ENCODE measurements around the gene PLXNB1.
"Not testable (repeated sequence)": the region's sequence is repeated elsewhere in the genome, so short reads cannot be mapped to it uniquely, and the experiment has no call there.

Gene PLXNB1

GRCh38 chr3:48463703-48464102 is 33.8 kb upstream of the PLXNB1 start:
- TF ChIP-seq REST (IDR thresholded peaks at IDR 0.05; ENCODE audit: insufficient replicate concordance, low read depth) (no peak), GABPA (IDR thresholded peaks at IDR 0.05; ENCODE audit: low read depth) (no peak), POLR2AphosphoS5 (IDR thresholded peaks at IDR 0.05; ENCODE audit: low read depth) (no peak), SPI1 (IDR thresholded peaks at IDR 0.05; ENCODE audit: borderline replicate concordance, low read depth) (no peak), CTCF (IDR thresholded peaks at IDR 0.05; ENCODE audit: insufficient read depth, low read length) (no peak)
- no peak for DNase-seq (ENCODE audit: low read depth in 1 of 2, low spot score in 1 of 2)
- Histone ChIP-seq H3K27me3 (ENCODE audit: insufficient read depth, poor library complexity, severe bottlenecking) (no peaks in the 10 kb centered on the region), H3K27ac (replicated peaks) (no peak overlapping the region), H3K4me3 (replicated peaks; ENCODE audit: insufficient read depth, low read length) (no peak overlapping the region)

- DNase-seq (ENCODE audit: low read depth in 1 of 2, low spot score in 1 of 2); H3K27me3 ChIP-seq (ENCODE audit: insufficient read depth, poor library complexity, severe bottlenecking); H3K4me3 ChIP-seq (replicated peaks; ENCODE audit: insufficient read depth, low read length); H3K27ac ChIP-seq (replicated peaks): not testable (repeated sequence)
Observed at GRCh38 chr3:48461767-48462166, 31.9 kb upstream of the PLXNB1 start.

GRCh38 chr3:48460517-48460902 is 30.6 kb upstream of the PLXNB1 start:
- no peaks in the 10 kb centered on the region for H3K27me3 ChIP-seq (ENCODE audit: insufficient read depth, poor library complexity, severe bottlenecking)
- TF ChIP-seq CTCF (IDR thresholded peaks at IDR 0.05; ENCODE audit: insufficient read depth, low read length) (no peak), SPI1 (IDR thresholded peaks at IDR 0.05; ENCODE audit: borderline replicate concordance, low read depth) (no peak), REST (IDR thresholded peaks at IDR 0.05; ENCODE audit: insufficient replicate concordance, low read depth) (no peak), POLR2AphosphoS5 (IDR thresholded peaks at IDR 0.05; ENCODE audit: low read depth) (no peak), GABPA (IDR thresholded peaks at IDR 0.05; ENCODE audit: low read depth) (no peak)
- no peak overlapping the region for H3K27ac ChIP-seq (replicated peaks)
- DNase-seq (ENCODE audit: low read depth in 1 of 2, low spot score in 1 of 2) = no peak
- H3K4me3 ChIP-seq (replicated peaks; ENCODE audit: insufficient read depth, low read length) = no peak overlapping the region

- Histone ChIP-seq H3K27ac (replicated peaks) (no peak overlapping the region), H3K27me3 (ENCODE audit: insufficient read depth, poor library complexity, severe bottlenecking) (no peaks in the 10 kb centered on the region), H3K4me3 (replicated peaks; ENCODE audit: insufficient read depth, low read length) (no peak overlapping the region)
- TF ChIP-seq SPI1 (IDR thresholded peaks at IDR 0.05; ENCODE audit: borderline replicate concordance, low read depth) = no peak
- TF ChIP-seq CTCF (IDR thresholded peaks at IDR 0.05; ENCODE audit: insufficient read depth, low read length) = no peak
- TF ChIP-seq REST (IDR thresholded peaks at IDR 0.05; ENCODE audit: insufficient replicate concordance, low read depth) = no peak
- TF ChIP-seq GABPA (IDR thresholded peaks at IDR 0.05; ENCODE audit: low read depth) = no peak
- no peak for TF ChIP-seq POLR2AphosphoS5 (IDR thresholded peaks at IDR 0.05; ENCODE audit: low read depth)
- no peak for DNase-seq (ENCODE audit: low read depth in 1 of 2, low spot score in 1 of 2)
Observed at GRCh38 chr3:48459773-48460516, 30.1 kb upstream of the PLXNB1 start.

Measured in HL-60 (cell line).